GM13977 (cell line): ENCODE results near the gene DPEP2.

ENCODE experiments used
- DNase-seq: peaks from one replicate; pipeline ENCODE4 v3.0.0; 2012; ENCODE audit warnings: low spot score
- CTCF ChIP-seq: IDR thresholded peaks from 2 replicates; pipeline ENCODE4 v1.5.1; 2012; ENCODE audit warnings: mild to moderate bottlenecking, control low read depth; ENCODE audit not compliant: insufficient read depth; ENCODE audit errors: extremely low read depth, missing control alignments
- in situ Hi-C: fragments of 300-500 bp; cut with MboI; formaldehyde crosslinking; loops from one replicate; pipeline ENCODE4 v1.12.0; 2022; ENCODE audit warnings: low sequenced_read_pairs, low pct_unique_long_range_greater_than_20kb, mixed read lengths, inconsistent platforms; ENCODE audit not compliant: unreplicated experiment

Gene DPEP2

GRCh38 chr16:67946128-67946569 is 53.1 kb downstream of the DPEP2 start:
- in situ Hi-C loops: no loop called here
- TF ChIP-seq CTCF: no peak
- no peak for DNase-seq

- in situ Hi-C loops: no loop called here
- no peak for TF ChIP-seq CTCF
- DNase-seq: no peak
Measured at GRCh38 chr16:67945392-67945933, 53.8 kb downstream of the DPEP2 start.

GRCh38 chr16:67944690-67945391 is 54.4 kb downstream of the DPEP2 start:
- no peak for TF ChIP-seq CTCF
- no peak for DNase-seq
- in situ Hi-C loops: no loop called here

- TF ChIP-seq CTCF: no peak
- no peak for DNase-seq
- in situ Hi-C loops: no loop called here
Measured at GRCh38 chr16:67943619-67944504, 55.4 kb downstream of the DPEP2 start, which contains the start of gene LCAT. TSS of gene LCAT (minus strand) at chr16:67944120. CDS start at chr16:67944101, 19 bp downstream.

- DNase-seq: no peak
- no peak for TF ChIP-seq CTCF
- in situ Hi-C loops: no loop called here
Measured at GRCh38 chr16:67943256-67943618, 56.0 kb downstream of the DPEP2 start.

- TF ChIP-seq CTCF: no peak
- no peak for DNase-seq
- in situ Hi-C loops: no loop called here
Measured at GRCh38 chr16:67942510-67943255, 56.6 kb downstream of the DPEP2 start.
